Neuronal stem cell (in vitro differentiated cells): ENCODE measurements around the gene CASK.
"Not testable (repeated sequence)": the region's sequence is repeated elsewhere in the genome, so short reads cannot be mapped to it uniquely, and the experiment has no call there.

ENCODE experiments used
- DNase-seq: peaks from one replicate; pipeline ENCODE4 v3.0.0-alpha.2; 2013; ENCODE audit warnings: low spot score
- H2AFZ ChIP-seq: one replicate; pipeline ENCODE4 v1.6.1; 2013; ENCODE audit warnings: mild to moderate bottlenecking, low read length, inconsistent platforms
- H2AK5ac ChIP-seq: 2 replicates; pipeline ENCODE4 v1.6.1; 2013; ENCODE audit warnings: low read depth, mild to moderate bottlenecking, inconsistent platforms, low read length, moderate library complexity, mixed read lengths
- H2BK120ac ChIP-seq: 2 replicates; pipeline ENCODE4 v1.6.1; 2013; ENCODE audit warnings: low read depth, mild to moderate bottlenecking, inconsistent platforms, low read length, moderate library complexity, mixed read lengths
- H2BK12ac ChIP-seq: one replicate; pipeline ENCODE4 v1.6.1; 2013; ENCODE audit warnings: low read length, inconsistent platforms
- H2BK15ac ChIP-seq: 2 replicates; pipeline ENCODE4 v1.6.1; 2013; ENCODE audit warnings: mild to moderate bottlenecking, low read length, inconsistent platforms, mixed read lengths
- H2BK5ac ChIP-seq: one replicate; pipeline ENCODE4 v1.6.1; 2013; ENCODE audit warnings: inconsistent platforms, mild to moderate bottlenecking, low read length, moderate library complexity
- H3K14ac ChIP-seq: one replicate; pipeline ENCODE4 v1.6.1; 2013; ENCODE audit warnings: low read length, inconsistent platforms
- H3K18ac ChIP-seq: 2 replicates; pipeline ENCODE4 v1.6.1; 2013; ENCODE audit warnings: low read length, inconsistent platforms
- H3K23ac ChIP-seq: 2 replicates; pipeline ENCODE4 v1.6.1; 2013; ENCODE audit warnings: low read depth, mild to moderate bottlenecking, mixed read lengths, low read length, inconsistent platforms; ENCODE audit not compliant: poor library complexity
- H3K27ac ChIP-seq: replicated peaks from 3 replicates; pipeline ENCODE4 v1.5.1; 2013; ENCODE audit warnings: low read length, inconsistent platforms
- H3K27me3 ChIP-seq, 3 experiments: 2 replicates each; pipeline ENCODE4 v1.6.1; 2013; ENCODE audit warnings: low read length in 3 of 3, mild to moderate bottlenecking in 2 of 3, inconsistent platforms in 1 of 3, low read depth in 1 of 3, mixed read lengths in 1 of 3, moderate library complexity in 1 of 3; ENCODE audit not compliant: control insufficient read depth in 3 of 3, insufficient read depth in 3 of 3
- H3K36me3 ChIP-seq, 2 donors: replicated peaks in 1 of 2; 2 replicates each; pipeline ENCODE4 v1.6.1; 2013; ENCODE audit warnings: low read length in 2 of 2; ENCODE audit not compliant: control insufficient read depth in 2 of 2, insufficient read depth in 2 of 2
- H3K4ac ChIP-seq: 2 replicates; pipeline ENCODE4 v1.6.1; 2013; ENCODE audit warnings: inconsistent platforms, mild to moderate bottlenecking, low read length, moderate library complexity
- H3K4me1 ChIP-seq, 2 donors: 1 replicate in 1 of 2; 2 replicates in 1 of 2; pipeline ENCODE4 v1.6.1; 2013; ENCODE audit warnings: low read length in 2 of 2, low read depth in 1 of 2; ENCODE audit not compliant: control insufficient read depth in 2 of 2, insufficient read depth in 1 of 2
- H3K4me2 ChIP-seq: one replicate; pipeline ENCODE4 v1.6.1; 2013; ENCODE audit warnings: mild to moderate bottlenecking, low read length, inconsistent platforms; ENCODE audit not compliant: insufficient read depth, poor library complexity, severe bottlenecking
- H3K4me3 ChIP-seq, 2 donors: 2 replicates each; pipeline ENCODE4 v1.5.1; 2013; ENCODE audit warnings: low read length in 2 of 2, mild to moderate bottlenecking in 2 of 2, inconsistent platforms in 1 of 2, moderate library complexity in 1 of 2
- H3K79me1 ChIP-seq: one replicate; pipeline ENCODE4 v1.6.1; 2013; ENCODE audit warnings: low read depth, mild to moderate bottlenecking, inconsistent platforms, low read length, moderate library complexity
- H3K9ac ChIP-seq: one replicate; pipeline ENCODE4 v1.6.1; 2013; ENCODE audit warnings: mild to moderate bottlenecking, low read depth, low read length, inconsistent platforms; ENCODE audit not compliant: poor library complexity
- H3K9me3 ChIP-seq, 2 donors: replicated peaks in 1 of 2; 2 replicates each; pipeline versions ENCODE3 to v1.6.1; 2013; ENCODE audit warnings: low read length in 2 of 2, mild to moderate bottlenecking in 2 of 2, inconsistent platforms in 1 of 2, low read depth in 1 of 2, mixed read lengths in 1 of 2, moderate library complexity in 1 of 2; ENCODE audit not compliant: control insufficient read depth in 2 of 2, insufficient read depth in 1 of 2
- H4K8ac ChIP-seq: one replicate; pipeline ENCODE4 v1.6.1; 2013; ENCODE audit warnings: low read depth, mild to moderate bottlenecking, inconsistent platforms, low read length, moderate library complexity
- H4K91ac ChIP-seq: one replicate; pipeline ENCODE4 v1.6.1; 2013; ENCODE audit warnings: low read length, low read depth, mild to moderate bottlenecking, inconsistent platforms; ENCODE audit not compliant: poor library complexity
- WGBS, 2 donors: extraction: QIAGEN DNeasy Blood & Tissue Kit; methylation state at CpG; one replicate each; pipeline ENCODE4 v1.1.7; 2013; ENCODE audit warnings: missing lambda C conversion rate in 2 of 2, mixed read lengths in 1 of 2; ENCODE audit not compliant: insufficient read length in 2 of 2, insufficient replicate concordance in 1 of 2; ENCODE audit errors: extremely low coverage in 2 of 2; 5-methylcytosine and 5-hydroxymethylcytosine counted together

The CASK gene

GRCh38 chrX:41722214-41722613 is 201.1 kb downstream of the CASK start:
- Histone ChIP-seq H2BK120ac (no peak overlapping the region), H3K4me2 (no peak overlapping the region), H2AK5ac (no peak overlapping the region), H3K23ac (no peak overlapping the region), H3K4me1 (peaks cover 3 to 8% of the 10 kb centered on the region in 2 donors), H4K91ac (no peak overlapping the region), H3K27me3 (no peaks in the 10 kb centered on the region), H3K36me3 (no peaks in the 10 kb centered on the region), H3K79me1 (no peaks in the 10 kb centered on the region), H3K4me3 (no peak overlapping the region), H3K18ac (no peak overlapping the region), H2BK12ac (no peak overlapping the region), H2BK15ac (no peak overlapping the region), H3K9me3 (peaks cover 2 to 8% of the 10 kb centered on the region in 2 donors), H3K27ac (no peak overlapping the region), H2BK5ac (no peak overlapping the region), H3K4ac (no peak overlapping the region), H2AFZ (no peak overlapping the region), H3K9ac (no peak overlapping the region), H3K14ac (no peak overlapping the region), H4K8ac (no peak overlapping the region)
- DNase-seq: no peak
- no CpG with 5 or more reads among the region's 3 CpGs for WGBS, 2 donors

- WGBS, 2 donors: no CpG with 5 or more reads among the region's 1 CpG
- no peak overlapping the region for H2AK5ac ChIP-seq
- no peak overlapping the region for H2AFZ ChIP-seq
- no peak overlapping the region for H2BK5ac ChIP-seq
- no peaks in the 10 kb centered on the region for H3K27me3 ChIP-seq
- H3K4ac ChIP-seq: no peak overlapping the region
- H3K18ac ChIP-seq: no peak overlapping the region
- no peak overlapping the region for H3K23ac ChIP-seq
- no peak overlapping the region for H2BK120ac ChIP-seq
- H3K27ac ChIP-seq: no peak overlapping the region
- no peak overlapping the region for H4K91ac ChIP-seq
- H4K8ac ChIP-seq: no peak overlapping the region
- H2BK15ac ChIP-seq: no peak overlapping the region
- H2BK12ac ChIP-seq: no peak overlapping the region
- H3K9me3 ChIP-seq: peaks cover 2 to 14% of the 10 kb centered on the region in 2 donors
- no peak overlapping the region for H3K4me3 ChIP-seq
- peaks cover 3 to 8% of the 10 kb centered on the region in 2 donors for H3K4me1 ChIP-seq
- H3K4me2 ChIP-seq: no peak overlapping the region
- no peaks in the 10 kb centered on the region for H3K36me3 ChIP-seq
- H3K9ac ChIP-seq: no peak overlapping the region
- no peak for DNase-seq
- no peaks in the 10 kb centered on the region for H3K79me1 ChIP-seq
- no peak overlapping the region for H3K14ac ChIP-seq
Measured at GRCh38 chrX:41721590-41721989, 201.8 kb downstream of the CASK start.

DNA sequence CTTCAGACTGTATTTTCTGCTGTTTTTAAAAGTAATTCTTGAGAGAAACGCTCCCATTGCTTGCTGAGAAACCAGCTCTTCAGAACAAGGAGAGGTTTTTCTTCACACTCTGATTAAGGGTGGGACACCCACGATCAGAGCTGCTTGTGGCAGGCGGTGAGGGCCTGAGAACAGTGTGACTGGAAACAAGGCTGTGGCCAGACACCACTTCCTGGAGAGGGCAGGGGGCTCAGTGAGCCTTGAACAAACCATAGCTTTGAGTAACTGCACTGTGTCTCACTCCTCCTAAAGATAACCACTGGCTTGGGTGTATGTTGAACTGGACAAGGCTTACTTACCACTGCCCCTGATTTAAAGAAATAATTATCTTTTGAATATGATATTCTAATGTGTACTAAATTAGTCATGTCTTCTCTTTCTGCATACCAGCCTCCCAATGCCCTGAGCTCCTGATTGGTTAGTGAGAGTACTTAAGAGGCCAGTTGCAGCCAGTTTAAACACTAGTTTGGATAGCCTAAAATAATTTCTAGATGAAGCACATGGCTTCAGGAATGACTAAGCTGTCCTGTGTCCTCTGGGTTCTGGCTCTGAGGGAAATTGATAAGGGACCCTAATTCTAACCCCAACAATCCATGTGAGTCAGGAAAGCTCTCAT is 203.1 kb downstream of the CASK start:
- Histone ChIP-seq H4K8ac (no peak overlapping the region), H4K91ac (no peak overlapping the region), H2AK5ac (no peak overlapping the region), H3K27me3 (no peaks in the 10 kb centered on the region), H2AFZ (no peak overlapping the region), H3K4me1 (peaks cover 3 to 8% of the 10 kb centered on the region in 2 donors), H3K27ac (no peak overlapping the region), H2BK120ac (no peak overlapping the region), H3K4ac (no peak overlapping the region), H3K9me3 (peaks cover 2 to 15% of the 10 kb centered on the region in 2 donors), H3K9ac (no peak overlapping the region), H3K79me1 (no peaks in the 10 kb centered on the region), H2BK15ac (no peak overlapping the region), H3K23ac (no peak overlapping the region), H3K18ac (no peak overlapping the region), H3K4me2 (no peak overlapping the region), H3K14ac (no peak overlapping the region), H3K36me3 (no peaks in the 10 kb centered on the region), H2BK5ac (no peak overlapping the region), H2BK12ac (no peak overlapping the region), H3K4me3 (no peak overlapping the region)
- no peak for DNase-seq
- WGBS, 2 donors: no CpG with 5 or more reads among the region's 3 CpGs

GRCh38 chrX:41719610-41720009 is 203.7 kb downstream of the CASK start:
- not testable (repeated sequence) for H3K27ac ChIP-seq, H3K4me3 ChIP-seq, H3K79me1 ChIP-seq, H2AK5ac ChIP-seq, H3K9ac ChIP-seq, H4K8ac ChIP-seq, H3K4me2 ChIP-seq, H3K4me1 ChIP-seq, H3K4ac ChIP-seq, H3K36me3 ChIP-seq, H2BK12ac ChIP-seq, H2BK120ac ChIP-seq, H3K18ac ChIP-seq, DNase-seq, H3K27me3 ChIP-seq, H3K14ac ChIP-seq, H4K91ac ChIP-seq, H3K23ac ChIP-seq, H2BK5ac ChIP-seq, H2BK15ac ChIP-seq, H2AFZ ChIP-seq
- H3K9me3 ChIP-seq: peaks cover 2 to 15% of the 10 kb centered on the region in 2 donors
- no CpG with 5 or more reads among the region's 6 CpGs for WGBS, 2 donors
